ENCODE measurements around the gene FAM50B.

DNA sequence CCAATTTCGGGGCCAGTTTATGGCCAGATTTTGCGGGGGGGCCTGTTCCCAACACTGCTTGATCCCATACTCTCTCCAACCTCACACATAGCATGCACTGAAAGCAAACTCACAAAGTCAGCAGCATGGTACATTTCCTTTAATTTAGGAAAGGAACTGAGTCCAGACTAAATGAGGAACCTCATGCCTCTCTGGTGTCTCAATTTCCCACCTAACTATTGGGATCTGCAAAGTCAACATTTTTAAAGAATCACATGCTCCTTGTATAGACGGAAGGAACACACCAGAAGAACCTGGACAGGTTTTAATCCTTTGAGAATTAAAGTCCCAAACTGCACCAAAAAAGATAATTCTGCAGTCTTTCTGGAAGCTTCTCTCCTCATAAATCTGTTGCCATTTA is 33.3 kb downstream of the FAM50B start:
- TF ChIP-seq, protein P1, sequence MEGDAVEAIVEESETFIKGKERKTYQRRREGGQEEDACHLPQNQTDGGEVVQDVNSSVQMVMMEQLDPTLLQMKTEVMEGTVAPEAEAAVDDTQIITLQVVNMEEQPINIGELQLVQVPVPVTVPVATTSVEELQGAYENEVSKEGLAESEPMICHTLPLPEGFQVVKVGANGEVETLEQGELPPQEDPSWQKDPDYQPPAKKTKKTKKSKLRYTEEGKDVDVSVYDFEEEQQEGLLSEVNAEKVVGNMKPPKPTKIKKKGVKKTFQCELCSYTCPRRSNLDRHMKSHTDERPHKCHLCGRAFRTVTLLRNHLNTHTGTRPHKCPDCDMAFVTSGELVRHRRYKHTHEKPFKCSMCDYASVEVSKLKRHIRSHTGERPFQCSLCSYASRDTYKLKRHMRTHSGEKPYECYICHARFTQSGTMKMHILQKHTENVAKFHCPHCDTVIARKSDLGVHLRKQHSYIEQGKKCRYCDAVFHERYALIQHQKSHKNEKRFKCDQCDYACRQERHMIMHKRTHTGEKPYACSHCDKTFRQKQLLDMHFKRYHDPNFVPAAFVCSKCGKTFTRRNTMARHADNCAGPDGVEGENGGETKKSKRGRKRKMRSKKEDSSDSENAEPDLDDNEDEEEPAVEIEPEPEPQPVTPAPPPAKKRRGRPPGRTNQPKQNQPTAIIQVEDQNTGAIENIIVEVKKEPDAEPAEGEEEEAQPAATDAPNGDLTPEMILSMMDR (conservative IDR thresholded peaks at IDR 0.05 in 1 of 2, IDR thresholded peaks at IDR 0.05 in 1 of 2; ENCODE audit: extremely low read depth in 1 of 2, insufficient read depth in 1 of 2, low read depth in 1 of 2, low read length in 2 of 2) = no peak
- TF ChIP-seq EZH2 (IDR thresholded peaks at IDR 0.05; ENCODE audit: borderline replicate concordance, low read length) = no peak

Measured in mammary epithelial cell (primary cell).